ENCODE measurements around the gene PLEKHF1.
"Not testable (repeated sequence)": the region's sequence is repeated elsewhere in the genome, so short reads cannot be mapped to it uniquely, and the experiment has no call there.

Gene PLEKHF1

DNA sequence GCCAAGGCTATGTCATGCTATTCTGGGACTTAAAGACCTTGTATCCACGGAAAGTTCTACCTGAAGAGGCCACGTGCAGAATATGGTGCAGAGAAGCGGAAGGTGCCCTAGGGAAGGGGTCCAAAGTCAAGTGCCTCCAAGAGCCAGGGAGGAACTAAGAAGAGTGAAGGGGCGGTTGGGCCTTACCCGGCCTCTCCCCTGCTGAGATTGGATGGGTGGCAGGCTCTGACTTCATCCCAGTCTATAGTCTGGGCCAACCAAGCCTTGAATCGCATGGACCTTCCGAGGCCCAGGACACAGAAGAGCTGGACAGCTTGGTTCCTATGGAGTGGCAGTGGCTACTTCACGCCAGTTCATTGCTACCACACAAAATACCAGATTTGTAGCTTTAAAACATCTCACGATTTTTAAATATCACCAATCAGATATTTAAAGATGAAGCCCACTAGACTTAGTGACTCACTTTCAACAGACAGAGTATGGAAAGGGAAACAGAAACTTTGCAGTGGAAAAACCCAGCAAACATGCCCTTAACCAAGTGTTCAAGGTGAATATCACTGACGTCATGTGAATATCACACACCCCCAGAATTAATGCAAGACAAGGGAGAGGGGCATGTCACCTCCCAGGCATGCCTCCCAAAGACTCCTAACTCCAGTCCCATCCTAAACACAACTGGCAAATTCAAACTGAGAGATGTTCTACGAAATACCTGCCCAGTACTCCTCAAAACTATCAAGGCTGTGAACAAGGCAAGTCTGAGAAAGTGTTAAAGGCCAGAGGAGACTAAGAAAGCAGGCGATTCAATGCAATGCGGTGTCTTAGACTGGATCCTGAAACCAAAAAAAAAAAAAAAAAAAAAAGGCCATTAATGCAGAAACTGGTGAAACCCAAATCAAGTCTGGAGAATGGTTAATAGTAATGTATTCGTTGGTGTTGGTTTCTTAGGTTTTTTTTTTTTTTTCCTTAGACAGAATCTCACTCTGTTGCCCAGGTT lies 39.6 kb downstream of the PLEKHF1 start:
- DNase-seq: no peak

DNA sequence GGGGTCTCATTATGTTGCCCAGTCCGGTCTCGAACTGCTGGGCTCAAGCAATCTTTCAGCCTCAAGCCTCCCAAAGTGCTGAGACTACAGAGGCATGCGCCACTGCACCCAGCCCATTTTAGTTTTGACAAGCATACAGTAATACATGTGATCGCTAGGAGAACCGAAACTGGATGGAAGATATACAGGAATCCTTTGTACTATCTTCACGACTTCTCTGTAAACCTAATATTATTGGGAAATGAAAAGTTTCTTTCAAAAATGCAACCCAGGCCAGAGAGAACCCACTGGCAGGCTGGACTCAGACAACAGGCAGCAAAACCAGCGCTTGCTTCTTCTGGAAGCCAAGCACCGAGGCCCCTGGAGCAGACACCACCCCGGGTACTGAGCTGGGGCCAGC lies 40.4 kb downstream of the PLEKHF1 start:
- DNase-seq: no peak

DNA sequence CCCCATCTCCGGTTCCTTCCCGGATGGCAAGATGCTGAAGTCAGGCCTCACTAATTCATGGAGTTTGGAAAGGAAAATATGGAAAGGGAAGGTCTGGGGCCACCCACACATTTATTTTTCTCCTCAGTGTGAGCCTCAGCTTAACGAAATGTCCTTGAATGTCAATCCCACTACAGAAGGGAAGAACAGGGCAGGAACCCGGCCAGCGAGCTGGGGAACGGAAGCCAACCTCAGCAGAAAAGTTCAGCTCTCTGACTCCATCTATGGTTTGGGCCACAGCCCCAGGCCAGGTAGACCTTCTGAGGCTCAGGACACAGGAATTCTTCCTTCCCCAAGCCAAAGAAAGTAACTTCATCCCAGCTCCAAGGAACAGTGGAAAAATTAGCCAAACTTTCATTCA lies 41.4 kb downstream of the PLEKHF1 start:
- DNase-seq: no peak

DNA sequence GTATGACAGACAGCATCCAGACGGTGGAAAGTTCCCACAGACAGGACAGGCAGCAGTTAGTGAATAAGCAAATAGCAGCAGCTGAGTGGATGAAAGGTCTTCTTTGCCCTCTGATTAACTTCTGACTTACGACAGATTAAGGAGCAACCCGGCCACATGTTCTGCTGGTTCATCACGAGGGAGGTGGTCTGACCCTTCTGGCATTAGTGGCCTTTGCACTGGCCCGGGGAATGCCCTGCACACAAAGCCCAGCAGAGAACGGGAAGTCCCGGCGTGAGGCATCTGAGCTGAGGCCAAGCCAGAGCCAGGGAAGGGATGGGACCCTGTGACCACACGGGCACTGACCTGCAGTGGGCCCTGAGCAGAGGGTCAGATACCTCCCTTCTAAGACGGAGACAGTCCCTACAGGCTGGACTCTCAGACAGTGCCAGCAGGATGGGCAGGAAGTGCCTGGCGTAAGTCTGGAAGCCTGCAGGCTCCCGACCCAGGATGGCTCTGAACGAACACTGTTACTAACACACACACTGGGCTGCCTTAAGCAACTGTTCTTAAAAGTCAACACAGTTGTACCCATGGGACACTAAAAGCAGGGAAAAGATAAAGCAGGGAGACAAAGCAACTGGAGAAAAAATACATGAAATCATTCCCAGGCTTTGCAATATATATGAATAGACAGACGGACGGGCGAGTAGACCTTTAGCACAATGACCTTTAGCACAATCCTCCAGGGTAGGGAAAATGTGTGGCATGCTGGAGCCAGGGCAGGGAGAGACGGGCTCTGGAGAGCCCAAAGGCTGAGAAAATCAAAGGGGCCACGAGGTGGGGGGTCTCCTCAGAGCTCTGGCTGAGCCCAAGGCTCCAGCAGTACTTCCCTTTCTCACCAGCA lies 43.5 kb downstream of the PLEKHF1 start:
- no peak for DNase-seq

DNA sequence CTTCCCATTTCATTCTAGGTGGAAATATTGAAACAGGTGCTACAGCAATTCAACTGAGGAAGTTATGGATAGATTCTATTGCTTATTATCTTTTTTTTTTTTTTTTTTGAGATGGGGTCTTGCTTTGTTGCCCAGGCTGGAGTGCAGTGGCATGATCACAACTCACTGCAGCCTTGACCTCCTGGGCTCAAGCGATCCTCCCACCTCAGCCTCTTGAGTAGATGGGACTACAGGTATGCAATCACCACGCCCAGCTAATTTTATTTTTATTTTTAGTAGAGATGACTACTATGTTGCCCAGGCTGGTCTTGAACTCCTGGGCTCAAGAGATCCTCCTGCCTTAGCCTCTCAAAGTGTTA lies 44.2 kb downstream of the PLEKHF1 start:
- DNase-seq: not testable (repeated sequence)

DNA sequence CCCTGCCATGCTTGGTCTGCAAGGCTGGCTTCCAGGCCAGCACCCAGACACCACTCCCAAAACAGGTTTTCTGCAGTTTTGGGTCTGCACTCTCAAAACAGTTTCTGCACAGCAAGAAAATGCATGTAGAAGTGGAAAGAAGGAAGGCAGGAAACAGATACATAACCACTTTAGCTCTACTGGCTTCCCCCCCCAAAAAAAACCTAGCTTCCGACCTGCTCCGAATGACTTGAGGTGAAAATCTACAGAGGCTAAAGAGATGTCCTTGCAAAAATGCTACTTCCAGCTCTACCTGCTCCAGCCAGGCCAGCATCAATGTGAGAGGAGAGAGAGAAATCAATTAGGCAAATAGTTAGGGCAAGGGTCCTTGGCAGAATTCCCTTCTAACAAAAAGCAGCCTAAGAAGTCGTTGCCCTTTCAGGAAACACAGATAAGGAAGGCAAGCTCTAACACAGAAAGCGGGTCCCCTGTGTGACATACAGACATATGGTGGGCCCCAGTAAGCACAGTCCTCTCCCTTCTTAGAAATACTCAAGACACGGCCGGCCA lies 46.4 kb downstream of the PLEKHF1 start:
- DNase-seq: no peak

DNA sequence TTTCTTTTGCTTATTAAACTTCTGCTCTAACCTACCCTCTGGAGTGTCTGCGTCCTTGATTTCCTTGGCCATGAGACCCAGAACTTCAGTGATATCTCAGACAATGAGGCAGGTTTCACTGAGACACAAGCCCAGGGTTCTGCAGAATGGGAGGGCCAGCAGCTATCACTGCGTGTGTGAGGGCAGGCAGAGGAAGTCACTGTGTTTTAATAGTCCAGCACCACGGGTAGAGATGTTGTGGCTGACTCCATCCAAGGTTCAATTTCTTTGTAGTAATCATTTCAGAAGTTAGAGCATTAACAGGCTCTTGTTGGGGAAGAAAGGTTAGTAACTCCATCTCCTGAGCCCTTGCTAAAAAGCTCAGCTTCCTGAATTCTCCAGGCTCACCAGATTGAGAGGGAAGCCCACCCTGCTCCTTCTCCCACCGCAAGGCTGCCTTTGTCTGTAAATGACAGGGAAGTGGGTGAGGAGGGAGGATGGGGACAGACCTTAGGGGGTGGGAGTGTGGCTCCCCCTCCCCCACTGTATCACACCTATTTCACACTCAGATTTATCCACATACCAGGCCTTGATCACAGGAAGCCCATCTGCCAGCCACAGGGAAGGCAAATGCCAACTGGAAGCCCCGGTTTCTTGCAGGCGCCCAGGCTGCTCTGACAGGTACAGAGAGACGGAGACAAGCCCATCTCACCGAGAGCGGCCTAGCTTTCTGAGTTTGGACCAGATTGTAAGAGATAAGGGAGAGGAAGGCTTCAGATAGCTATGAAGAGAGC lies 47.7 kb downstream of the PLEKHF1 start:
- DNase-seq: no peak

DNA sequence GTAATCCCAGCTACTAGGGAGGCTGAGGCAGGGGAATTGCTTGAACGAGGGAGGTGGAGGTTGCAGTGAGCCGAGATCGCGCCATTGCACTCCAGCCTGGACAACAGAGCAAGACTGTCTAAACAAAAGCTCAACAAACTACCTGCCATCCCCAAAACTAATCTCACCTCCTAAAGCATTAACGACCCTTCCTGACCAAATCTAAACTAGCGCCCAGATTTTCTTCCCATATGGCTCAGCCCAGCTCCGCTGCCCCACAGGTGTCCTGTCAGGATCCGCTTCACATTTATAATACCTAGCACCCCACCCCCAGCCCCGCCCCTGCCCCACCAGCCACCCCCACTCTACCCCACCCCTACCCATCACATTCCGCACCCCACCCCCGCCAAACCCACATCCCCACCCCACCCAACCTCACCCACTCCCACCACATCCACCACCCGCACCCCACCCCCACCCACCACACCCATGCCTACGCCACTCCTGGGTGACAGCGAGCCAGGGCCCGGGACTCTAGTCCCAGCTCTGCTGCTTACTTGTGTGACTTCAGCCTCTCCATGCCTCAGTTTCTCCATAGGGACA lies 49.2 kb downstream of the PLEKHF1 start:
- no peak for DNase-seq

DNA sequence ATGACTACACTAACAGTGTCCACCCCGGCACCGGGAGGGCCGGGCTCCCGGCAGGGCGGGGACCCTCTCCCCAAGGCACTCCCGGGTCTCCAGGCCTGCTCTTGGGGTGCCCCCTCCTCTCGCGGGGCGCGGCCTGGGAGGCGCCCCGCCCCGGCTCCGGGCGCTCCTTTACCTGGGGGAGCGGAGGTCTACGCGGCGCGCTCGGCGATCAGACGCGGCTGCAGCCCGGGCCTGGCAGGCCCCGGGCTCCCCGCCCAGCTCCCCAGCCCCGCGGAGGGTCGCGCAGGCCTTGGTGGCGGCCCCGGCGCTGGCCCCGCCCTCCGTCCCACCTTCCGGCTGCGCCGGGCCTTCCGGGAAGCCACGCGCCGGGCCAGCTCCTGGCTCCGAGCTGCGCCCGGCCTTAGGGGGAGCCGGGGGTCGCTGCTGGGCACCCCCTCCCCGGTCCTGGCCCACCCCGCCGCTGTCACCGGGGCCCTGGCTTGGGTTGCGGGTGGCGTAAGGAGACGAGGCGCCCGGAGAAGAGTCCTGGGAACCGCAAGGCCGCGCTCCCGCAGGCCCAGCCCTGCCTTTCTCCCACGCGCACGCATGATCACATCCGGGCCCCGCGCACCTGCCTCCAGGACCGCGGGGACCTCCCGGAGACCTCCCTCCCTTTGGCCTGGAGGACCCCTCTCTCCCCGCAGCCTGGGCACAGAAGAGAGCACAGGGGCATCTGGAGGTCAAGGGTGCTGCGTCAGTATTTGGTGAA lies 49.9 kb downstream of the PLEKHF1 start, which contains the start of gene C19orf12:
Gene C19orf12 (minus strand): TSS at position 309 of the 748 bp plus-strand sequence. CDS start 6,848 bp downstream, outside the sequence.
- DNase-seq: peak; percentile 34 to 67

DNA sequence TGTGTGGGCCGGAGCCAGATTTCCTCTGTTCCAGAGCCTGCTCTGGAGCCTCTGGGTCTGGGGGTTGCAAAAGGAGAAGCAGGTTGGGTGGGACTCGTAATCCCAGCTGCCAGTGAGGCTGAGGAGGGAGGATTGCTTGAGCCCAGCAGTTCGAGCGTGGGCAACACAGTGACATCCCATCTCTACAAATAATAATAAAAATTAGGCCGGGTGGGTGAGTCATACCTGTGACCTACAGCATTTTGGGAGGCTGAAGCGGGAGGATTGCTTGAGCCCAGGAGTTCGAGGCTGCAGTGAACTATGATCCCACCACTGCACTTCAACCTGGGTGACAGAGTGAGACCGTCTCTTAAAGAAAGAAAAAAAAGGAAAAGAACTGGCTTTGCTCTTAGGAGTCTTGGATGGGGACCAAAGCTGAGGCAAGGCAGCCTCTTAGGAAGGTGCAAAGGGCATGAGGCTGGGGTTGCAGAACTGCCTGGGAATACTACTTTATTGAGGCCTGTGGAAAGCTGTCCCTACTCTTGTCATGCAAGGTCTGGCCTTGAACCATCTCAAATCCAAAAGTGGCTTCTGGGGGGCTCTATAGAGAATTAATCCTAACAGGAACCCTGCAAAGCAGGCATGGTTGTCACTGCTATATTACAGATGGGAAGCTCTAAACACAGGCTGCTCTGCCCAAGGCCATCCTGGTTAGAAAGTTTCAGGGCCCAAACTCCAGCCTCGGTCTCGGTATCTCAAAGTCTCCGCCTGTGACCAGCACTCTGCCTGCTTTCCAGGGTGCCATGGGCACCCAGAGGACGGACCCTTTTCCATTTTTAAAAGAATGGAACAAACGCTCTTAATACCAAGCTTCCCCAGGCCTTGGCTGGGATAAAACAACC lies 50.7 kb downstream of the PLEKHF1 start:
- DNase-seq: peak in 1 of 2 donors; percentile 63

DNA sequence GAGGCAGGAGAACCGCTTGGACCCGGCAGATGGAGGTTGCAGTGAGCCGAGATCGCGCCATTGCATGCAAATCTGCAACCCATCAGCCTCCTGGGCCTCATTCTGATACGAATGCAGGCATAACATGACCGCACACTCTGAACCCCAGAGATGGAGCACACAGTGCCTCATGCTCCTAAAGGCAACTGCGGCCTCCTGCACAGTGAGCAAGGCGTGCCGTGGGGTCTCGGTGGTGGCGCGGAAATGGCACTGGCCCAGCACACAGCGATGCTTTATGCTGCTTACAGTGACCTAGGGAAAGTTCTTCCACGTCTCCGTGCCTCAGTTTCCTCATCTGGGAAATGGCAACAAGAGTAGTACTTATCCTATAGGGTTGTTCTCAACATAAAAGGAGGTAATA lies 51.8 kb downstream of the PLEKHF1 start:
- no peak for DNase-seq

DNA sequence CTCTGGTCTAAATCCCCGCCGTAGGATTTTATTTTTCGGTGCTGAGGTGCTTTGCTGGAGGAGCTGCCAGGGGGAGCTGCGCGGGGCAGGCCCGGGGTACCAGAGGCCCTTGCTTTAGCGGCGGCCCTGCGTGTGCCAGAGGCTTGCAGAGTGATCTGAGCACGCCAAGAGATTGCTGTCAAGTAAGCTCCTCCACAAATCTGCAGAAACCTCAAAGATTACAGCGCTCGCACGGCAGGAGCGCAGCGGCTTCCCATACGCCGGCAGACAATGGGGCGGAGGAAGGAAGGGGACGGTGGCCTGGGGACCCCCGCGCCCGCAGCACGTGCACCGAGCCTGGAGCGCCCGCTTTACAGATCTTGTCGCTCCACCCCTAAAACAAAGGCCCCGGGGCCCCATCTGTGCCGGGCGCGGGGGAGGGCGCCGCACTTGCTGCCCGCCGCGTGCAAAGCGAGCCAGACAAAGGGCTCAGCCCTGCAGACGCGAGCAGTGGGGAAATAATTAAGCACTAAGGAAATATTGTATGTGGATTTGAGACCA lies 58.9 kb downstream of the PLEKHF1 start:
- peak in 1 of 2 donors; percentile 14 for DNase-seq

DNA sequence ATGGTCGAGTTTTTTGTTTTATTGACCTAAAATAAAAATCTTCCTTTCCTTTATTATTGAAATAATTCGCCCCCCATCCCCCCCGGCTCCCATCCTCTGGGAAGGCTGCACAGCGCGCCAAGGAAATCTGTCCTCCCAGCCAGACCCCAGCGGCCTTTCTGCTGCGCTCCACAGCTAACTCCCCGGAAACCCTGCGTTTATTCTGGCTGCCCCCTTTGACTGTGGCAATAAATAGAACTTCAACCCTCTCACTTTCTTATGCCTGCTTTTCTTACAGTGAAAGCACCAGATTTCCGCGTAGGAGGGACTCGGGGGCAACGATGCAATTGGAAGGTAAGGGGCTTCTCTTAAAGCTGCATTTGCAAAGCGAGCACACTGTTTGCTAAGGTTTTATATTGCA lies 59.5 kb downstream of the PLEKHF1 start:
- no peak for DNase-seq

All from hippocampal formation (tissue), 2 donors.